Measurements from ENCODE around the gene NR5A2.

The NR5A2 gene

DNA sequence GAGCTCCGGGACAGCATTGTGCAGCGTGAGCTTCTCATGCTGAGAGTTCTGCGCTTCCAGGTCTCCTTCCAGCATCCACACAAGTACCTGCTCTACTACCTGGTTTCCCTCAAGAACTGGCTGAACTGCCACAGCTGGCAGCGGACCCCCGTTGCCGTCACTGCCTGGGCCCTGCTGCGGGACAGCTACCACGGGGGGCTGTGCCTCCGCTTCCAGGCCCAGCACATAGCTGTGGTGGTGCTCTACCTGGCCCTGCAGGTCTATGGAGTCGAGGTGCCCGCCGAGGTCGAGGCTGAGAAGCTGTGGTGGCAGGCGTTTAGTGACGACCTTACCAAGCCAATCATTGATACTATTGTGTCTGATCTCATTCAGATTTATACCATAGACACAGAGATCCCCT is 186.4 kb downstream of the NR5A2 start:
- DNase-seq: no peak

DNA sequence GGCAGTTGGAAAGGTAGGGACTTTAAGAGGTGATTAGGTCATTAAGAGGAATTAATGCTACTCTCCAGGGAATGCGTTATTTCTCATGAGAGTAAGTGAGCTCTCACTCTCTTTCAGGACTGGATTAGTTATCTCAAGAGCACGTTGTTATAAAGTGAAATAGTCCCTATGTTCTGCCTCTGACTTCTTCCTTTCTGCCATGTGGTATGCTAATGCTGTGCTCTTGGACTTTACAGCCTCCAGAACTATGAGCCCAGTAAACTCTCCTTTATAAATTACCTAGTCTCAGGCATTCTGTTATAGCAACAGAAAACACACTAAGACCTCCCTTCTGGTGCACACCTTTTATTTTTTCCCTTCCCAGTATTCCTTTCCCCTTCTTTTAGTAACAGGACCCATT is 187.8 kb downstream of the NR5A2 start:
- no peak for DNase-seq

DNA sequence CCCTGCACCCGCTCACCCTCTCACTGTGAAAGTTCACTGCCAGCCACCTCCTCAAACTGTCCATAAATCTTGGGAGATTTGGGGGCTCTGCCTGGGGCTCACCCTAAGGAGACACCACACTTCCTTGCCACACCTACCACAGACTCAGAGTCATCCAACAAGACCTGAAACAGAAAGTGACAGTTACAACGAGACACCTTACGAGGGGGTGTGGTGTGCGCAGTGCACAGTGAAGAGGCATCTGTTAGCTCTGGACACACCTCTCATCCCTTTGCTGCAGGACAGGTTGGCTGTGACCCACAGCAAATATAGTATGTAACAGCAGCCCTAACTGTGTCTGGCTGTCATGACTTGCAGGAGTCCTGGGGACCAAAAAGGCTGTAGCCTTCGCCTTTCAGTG is 190.2 kb downstream of the NR5A2 start:
- no peak for DNase-seq

DNA sequence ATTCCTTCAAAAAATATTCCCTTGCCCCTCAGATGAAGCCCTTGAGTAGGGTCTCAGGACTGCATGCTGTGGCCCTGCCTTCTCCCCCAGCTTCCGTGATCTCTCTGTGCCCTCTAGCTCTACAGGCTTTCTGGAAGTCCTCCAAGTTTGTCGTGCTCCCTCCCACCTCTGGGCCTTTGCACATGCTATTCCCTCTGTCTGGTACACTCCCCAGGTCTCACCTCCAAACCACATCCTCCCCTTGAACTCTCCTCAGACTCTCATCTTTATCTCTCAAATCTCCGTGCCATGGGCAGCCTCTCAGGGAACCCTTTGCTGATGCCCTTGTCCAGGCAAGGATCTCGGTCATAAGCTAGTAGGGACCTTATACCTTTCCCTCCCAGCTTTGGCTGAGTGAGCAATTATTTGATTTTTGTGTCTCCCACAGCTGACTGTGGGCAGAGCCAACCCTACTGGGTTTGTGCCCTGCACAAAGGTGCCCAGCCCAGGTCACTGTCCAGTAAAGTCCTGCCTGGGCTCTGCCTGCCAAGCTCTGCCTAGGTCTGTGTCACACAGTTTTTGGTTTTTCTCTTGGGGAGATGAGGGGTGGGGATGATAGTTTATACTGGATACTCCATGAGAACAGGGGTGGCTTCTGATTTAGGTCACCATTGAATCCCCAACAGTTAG is 194.2 kb downstream of the NR5A2 start:
- no peak for DNase-seq

DNA sequence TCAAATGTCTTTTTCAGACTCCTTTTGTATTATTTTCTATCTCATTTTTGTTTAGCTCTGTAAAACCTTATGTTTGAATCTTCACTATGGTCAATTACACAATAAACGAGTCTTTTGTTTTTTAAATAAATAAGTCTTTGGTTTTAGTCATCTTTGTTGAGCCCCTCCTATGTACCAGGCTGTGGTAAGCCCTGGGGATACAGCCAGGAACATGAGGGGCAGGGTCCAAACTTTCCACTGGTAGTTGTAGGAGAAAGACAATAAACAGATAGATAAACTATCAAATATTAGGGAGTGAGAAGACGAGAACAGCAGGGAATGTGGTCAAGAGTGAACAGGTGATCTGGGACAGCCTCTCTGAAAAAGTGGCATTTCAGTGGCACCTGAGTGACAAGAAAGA is 195.7 kb downstream of the NR5A2 start:
- DNase-seq: no peak

DNA sequence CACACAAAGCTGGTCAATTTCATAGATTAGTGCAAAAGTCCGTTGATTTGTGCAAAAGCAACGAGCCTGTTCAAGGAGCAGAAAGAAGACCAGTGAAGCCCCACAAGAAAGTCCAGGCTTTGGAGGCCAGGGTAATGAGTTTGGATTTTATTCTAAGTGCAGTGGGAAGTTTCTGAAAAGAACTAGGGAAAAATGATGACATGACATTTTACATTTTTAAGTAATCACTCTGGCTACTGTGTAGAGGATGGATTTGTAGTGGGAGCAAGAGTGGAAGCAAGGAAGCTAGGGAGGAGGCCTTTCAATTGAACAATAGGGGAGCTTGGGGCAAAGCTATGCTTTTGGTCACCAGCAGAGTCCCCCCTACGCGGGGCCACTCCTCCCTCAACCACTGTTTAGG is 196.1 kb downstream of the NR5A2 start:
- no peak for DNase-seq

DNA sequence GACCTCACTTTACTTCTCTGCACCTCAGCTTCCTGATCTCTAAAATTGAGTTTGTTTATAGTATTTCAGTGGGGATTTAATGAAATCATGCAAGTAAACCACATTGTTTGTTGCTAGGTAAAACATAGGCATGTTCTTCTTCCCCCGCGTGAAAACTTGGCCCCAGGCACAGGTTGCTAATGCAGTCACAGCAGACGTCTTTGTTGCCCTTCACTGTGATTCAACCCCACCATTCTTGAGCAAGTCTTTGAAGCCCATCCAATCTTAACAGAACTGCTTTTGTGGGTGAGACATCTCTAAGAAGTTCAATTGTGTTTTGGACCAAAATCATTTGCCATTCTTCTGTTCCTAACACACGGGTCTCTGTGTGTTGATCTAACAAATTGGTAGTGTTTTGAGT is 196.8 kb downstream of the NR5A2 start:
- DNase-seq: no peak

DNA sequence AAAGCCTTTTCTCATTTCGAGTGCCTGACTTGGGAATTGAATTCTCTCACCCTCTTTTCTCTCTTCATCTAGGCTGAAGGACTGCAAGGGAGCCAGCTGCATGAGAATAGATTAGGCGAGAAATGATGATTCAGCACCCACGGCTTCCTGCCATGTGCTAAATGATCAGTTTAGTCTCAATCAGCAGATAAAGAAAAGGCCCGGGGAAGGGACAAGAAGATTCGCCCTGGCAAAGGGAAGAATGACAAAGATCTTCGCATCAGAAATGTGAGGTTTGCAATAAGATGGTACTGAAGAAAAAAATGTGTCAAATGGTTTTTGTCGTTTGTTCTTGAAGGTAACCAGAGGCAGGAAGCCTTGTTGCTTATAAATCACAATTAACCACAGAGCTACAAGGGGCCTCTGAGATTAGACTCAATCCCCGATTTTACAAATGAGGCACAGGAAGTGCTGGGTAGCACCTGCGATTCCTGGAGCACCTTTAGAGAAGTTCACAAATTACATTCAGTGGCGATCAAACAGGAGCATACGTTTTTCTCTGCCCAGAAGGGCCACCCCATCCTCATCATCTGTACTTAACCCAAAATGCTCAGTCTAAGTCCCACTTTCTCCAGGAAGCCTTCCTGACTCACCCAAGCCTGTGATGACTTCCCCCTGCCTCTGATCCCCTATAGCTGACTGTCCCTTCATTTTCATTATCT is 198.9 kb downstream of the NR5A2 start:
- no peak for DNase-seq

DNA sequence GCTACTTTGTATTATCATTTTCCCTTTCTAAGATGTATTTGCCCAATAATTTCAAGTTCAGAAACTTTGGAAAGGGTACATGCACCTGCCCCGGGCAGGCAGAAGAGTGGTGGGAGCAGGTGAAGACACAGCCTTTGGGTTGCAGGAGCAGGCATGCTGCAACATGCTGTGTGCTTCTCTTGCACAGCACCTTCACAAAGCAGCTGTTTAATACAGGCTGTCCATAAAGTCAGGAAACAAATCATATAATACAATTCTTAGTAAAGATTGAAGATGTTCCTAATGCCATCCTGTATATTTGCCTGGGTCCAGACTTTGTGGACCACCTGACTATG is 199.4 kb downstream of the NR5A2 start:
- DNase-seq: no peak
